Trophoblast cell (in vitro differentiated cells and primary cell): ENCODE results near the gene APBA1.

Source experiments
- DNase-seq, 2 donors: peaks; one replicate each; pipeline ENCODE4 v3.0.0-alpha.2; 2016
- H2AFZ ChIP-seq: 2 replicates; pipeline ENCODE4 v1.6.1; 2013; ENCODE audit warnings: low read length, moderate library complexity, mild to moderate bottlenecking; ENCODE audit not compliant: insufficient read depth, poor library complexity
- H2AK5ac ChIP-seq: 2 replicates; pipeline ENCODE4 v1.6.1; 2013; ENCODE audit warnings: mild to moderate bottlenecking, low read length
- H2BK120ac ChIP-seq: 2 replicates; pipeline ENCODE4 v1.6.1; 2013; ENCODE audit warnings: low read length, mild to moderate bottlenecking, moderate library complexity; ENCODE audit not compliant: insufficient read depth, poor library complexity
- H2BK12ac ChIP-seq: 2 replicates; pipeline ENCODE4 v1.6.1; 2013; ENCODE audit warnings: mild to moderate bottlenecking, low read length, moderate library complexity
- H2BK5ac ChIP-seq: 2 replicates; pipeline ENCODE4 v1.6.1; 2013; ENCODE audit warnings: low read length, low read depth, moderate library complexity, mild to moderate bottlenecking; ENCODE audit not compliant: poor library complexity
- H3K14ac ChIP-seq: 2 replicates; pipeline ENCODE4 v1.6.1; 2013; ENCODE audit warnings: mild to moderate bottlenecking, low read length
- H3K18ac ChIP-seq: 2 replicates; pipeline ENCODE4 v1.6.1; 2013; ENCODE audit warnings: mild to moderate bottlenecking, low read length
- H3K23ac ChIP-seq: 2 replicates; pipeline ENCODE4 v1.6.1; 2013; ENCODE audit warnings: low read length
- H3K27ac ChIP-seq: 2 replicates; pipeline ENCODE4 v1.5.1; 2013; ENCODE audit warnings: low read depth, mild to moderate bottlenecking, inconsistent platforms, low read length, moderate library complexity
- H3K27me3 ChIP-seq: 2 replicates; pipeline ENCODE4 v1.6.1; 2013; ENCODE audit warnings: inconsistent platforms, mild to moderate bottlenecking, low read length, moderate library complexity; ENCODE audit not compliant: insufficient read depth
- H3K36me3 ChIP-seq, 2 experiments: 1 replicate in 1 of 2; 2 replicates in 1 of 2; pipeline ENCODE4 v1.6.1; 2013; ENCODE audit warnings: low read length in 2 of 2, mild to moderate bottlenecking in 2 of 2, moderate library complexity in 1 of 2; ENCODE audit not compliant: insufficient read depth in 2 of 2, control insufficient read depth in 1 of 2
- H3K4ac ChIP-seq: 2 replicates; pipeline ENCODE4 v1.6.1; 2013; ENCODE audit warnings: low read depth, mild to moderate bottlenecking, low read length, moderate library complexity
- H3K4me1 ChIP-seq, 2 experiments: 1 replicate in 1 of 2; 2 replicates in 1 of 2; pipeline ENCODE4 v1.6.1; 2013; ENCODE audit warnings: low read length in 2 of 2, mild to moderate bottlenecking in 2 of 2, moderate library complexity in 1 of 2; ENCODE audit not compliant: insufficient read depth in 2 of 2, control insufficient read depth in 1 of 2
- H3K4me2 ChIP-seq: 2 replicates; pipeline ENCODE4 v1.6.1; 2013; ENCODE audit warnings: inconsistent platforms, mild to moderate bottlenecking, low read length, moderate library complexity
- H3K4me3 ChIP-seq: 2 replicates; pipeline ENCODE4 v1.5.1; 2013; ENCODE audit warnings: mild to moderate bottlenecking, low read depth, low read length, inconsistent platforms
- H3K79me1 ChIP-seq: one replicate; pipeline ENCODE4 v1.6.1; 2013; ENCODE audit warnings: low read length
- H3K79me2 ChIP-seq: 2 replicates; pipeline ENCODE4 v1.6.1; 2013; ENCODE audit warnings: low read length, mild to moderate bottlenecking; ENCODE audit not compliant: control insufficient read depth, insufficient read depth, poor library complexity
- H3K9ac ChIP-seq: 2 replicates; pipeline ENCODE4 v1.6.1; 2013; ENCODE audit warnings: mild to moderate bottlenecking, low read length
- H3K9me3 ChIP-seq: 2 replicates; pipeline ENCODE4 v1.6.1; 2013; ENCODE audit warnings: low read depth, mild to moderate bottlenecking, control low read depth, inconsistent platforms, low read length; ENCODE audit not compliant: insufficient read depth
- H4K12ac ChIP-seq: 2 replicates; pipeline ENCODE4 v1.6.1; 2013; ENCODE audit warnings: low read depth, mild to moderate bottlenecking, low read length, moderate library complexity
- H4K8ac ChIP-seq: 2 replicates; pipeline ENCODE4 v1.6.1; 2013; ENCODE audit warnings: low read depth, mild to moderate bottlenecking, low read length, moderate library complexity
- H4K91ac ChIP-seq: one replicate; pipeline ENCODE4 v1.6.1; 2013; ENCODE audit warnings: low read depth, mild to moderate bottlenecking, low read length, moderate library complexity
- WGBS: extraction: QIAGEN DNeasy Blood & Tissue Kit; methylation state at CpG from one replicate; pipeline ENCODE4 v1.1.7; 2013; ENCODE audit warnings: missing lambda C conversion rate; ENCODE audit not compliant: insufficient read length, insufficient coverage; ENCODE audit errors: extremely low coverage; 5-methylcytosine and 5-hydroxymethylcytosine counted together

The APBA1 gene

DNA sequence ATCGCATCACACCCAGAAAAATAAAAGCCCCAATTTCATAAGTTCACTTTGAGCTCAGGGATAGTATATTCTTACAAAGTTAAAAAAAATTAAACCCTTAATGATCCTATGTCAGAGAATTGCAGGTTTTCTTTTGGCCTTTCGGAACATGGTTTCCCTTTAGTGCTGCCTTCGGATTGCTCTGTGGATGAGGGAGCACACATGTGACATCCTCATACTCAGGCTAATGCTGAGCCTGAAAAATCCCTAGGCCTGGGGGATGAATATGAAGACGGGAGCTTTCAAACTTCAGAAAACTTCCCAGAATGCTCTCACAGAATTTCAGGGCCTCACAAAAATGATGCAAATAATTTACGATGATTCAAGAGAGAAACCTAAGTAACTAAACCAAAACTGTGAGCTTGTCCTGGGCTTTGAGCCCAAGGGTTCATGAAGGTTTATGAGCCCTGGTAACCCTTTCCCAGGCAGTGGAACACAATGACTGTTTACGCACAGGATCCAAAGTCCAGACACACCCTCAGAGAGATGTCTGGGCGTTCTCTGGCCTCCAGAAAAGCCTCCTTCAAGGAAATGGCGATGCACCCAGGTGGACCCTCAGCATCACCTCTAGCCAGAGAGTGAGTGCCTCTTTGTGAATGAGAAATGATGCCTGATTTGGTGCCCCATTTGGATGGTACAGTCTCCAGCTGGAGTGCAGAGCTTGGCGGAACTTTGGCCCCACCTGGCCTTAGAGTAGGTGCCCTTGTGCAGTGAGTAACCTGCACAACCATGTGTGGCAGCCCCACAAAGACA lies 201.8 kb downstream of the APBA1 start:
- Histone ChIP-seq H3K14ac (no peak overlapping the region), H3K36me3 (no peaks in the 10 kb centered on the region), H2BK120ac (no peak overlapping the region), H3K9me3 (no peaks in the 10 kb centered on the region), H3K4ac (no peak overlapping the region), H3K9ac (no peak overlapping the region), H3K18ac (no peak overlapping the region), H3K4me3 (no peak overlapping the region), H3K4me1 (no peaks in the 10 kb centered on the region), H4K8ac (no peak overlapping the region), H3K23ac (no peak overlapping the region), H2BK12ac (no peak overlapping the region), H3K27ac (no peak overlapping the region), H2BK5ac (no peak overlapping the region), H3K79me2 (no peaks in the 10 kb centered on the region), H3K27me3 (no peaks in the 10 kb centered on the region), H2AFZ (no peak overlapping the region), H4K12ac (no peak overlapping the region), H4K91ac (no peak overlapping the region), H3K4me2 (no peak overlapping the region), H3K79me1 (no peaks in the 10 kb centered on the region), H2AK5ac (no peak overlapping the region)
- WGBS, result no CpG with 5 or more reads among the region's 9 CpGs
- DNase-seq, result no peak

DNA sequence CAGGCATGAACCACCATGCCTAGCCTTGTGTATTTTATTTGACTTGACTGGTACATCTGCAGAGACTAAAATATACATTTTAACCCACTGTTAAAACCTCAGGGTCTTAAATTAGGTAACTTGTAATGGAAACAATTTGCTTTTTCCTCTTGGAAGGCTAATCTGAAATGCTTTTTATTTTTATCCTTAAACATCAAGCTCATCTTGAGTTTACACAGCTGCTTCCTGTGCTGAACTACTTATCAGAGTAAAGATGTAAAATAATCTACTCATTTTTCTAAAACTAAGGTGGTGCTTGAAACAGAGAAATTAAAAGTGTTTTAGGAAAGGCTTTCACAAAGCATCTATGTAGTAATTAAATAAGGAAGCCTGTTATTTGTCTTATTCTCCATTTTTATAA lies 203.0 kb downstream of the APBA1 start:
- Histone ChIP-seq H3K9me3 (no peaks in the 10 kb centered on the region), H2BK5ac (no peak overlapping the region), H4K91ac (no peak overlapping the region), H2AFZ (no peak overlapping the region), H2AK5ac (no peak overlapping the region), H3K9ac (no peak overlapping the region), H3K4me3 (no peak overlapping the region), H2BK120ac (no peak overlapping the region), H3K4ac (no peak overlapping the region), H3K4me2 (no peak overlapping the region), H3K14ac (no peak overlapping the region), H4K12ac (no peak overlapping the region), H3K27me3 (no peaks in the 10 kb centered on the region), H2BK12ac (no peak overlapping the region), H3K36me3 (no peaks in the 10 kb centered on the region), H3K79me2 (no peaks in the 10 kb centered on the region), H4K8ac (no peak overlapping the region), H3K4me1 (no peaks in the 10 kb centered on the region), H3K27ac (no peak overlapping the region), H3K79me1 (no peaks in the 10 kb centered on the region), H3K18ac (no peak overlapping the region), H3K23ac (no peak overlapping the region)
- DNase-seq, result no peak

DNA sequence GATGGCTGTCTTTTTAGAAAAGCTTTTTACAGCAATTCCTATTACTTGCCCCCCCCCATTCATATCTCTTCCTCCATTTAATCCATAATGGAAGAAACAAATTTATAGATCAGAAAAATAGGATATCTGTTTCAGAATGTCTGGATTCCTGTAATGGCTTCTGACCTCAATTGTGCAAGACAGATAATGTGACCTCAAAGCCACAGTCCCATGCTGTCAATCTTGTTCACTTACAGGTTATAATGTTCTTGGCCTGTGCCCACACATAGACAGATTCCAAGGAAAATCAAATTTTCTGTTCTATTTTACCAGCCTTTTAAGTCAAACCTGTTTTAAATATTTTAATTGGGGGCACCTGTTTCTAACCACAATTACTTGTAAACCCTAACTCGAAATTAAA lies 203.8 kb downstream of the APBA1 start:
- no peak overlapping the region for H3K27ac ChIP-seq
- no CpG with 5 or more reads among the region's 1 CpG for WGBS
- H3K14ac ChIP-seq, result no peak overlapping the region
- no peaks in the 10 kb centered on the region for H3K79me1 ChIP-seq
- H3K27me3 ChIP-seq, result no peaks in the 10 kb centered on the region
- no peak overlapping the region for H2BK12ac ChIP-seq
- no peak overlapping the region for H4K91ac ChIP-seq
- no peak overlapping the region for H4K8ac ChIP-seq
- H3K9ac ChIP-seq, result no peak overlapping the region
- H3K79me2 ChIP-seq, result no peaks in the 10 kb centered on the region
- H3K9me3 ChIP-seq, result no peaks in the 10 kb centered on the region
- no peaks in the 10 kb centered on the region for H3K36me3 ChIP-seq
- H3K4me1 ChIP-seq, result no peaks in the 10 kb centered on the region
- H2AK5ac ChIP-seq, result no peak overlapping the region
- H3K4me3 ChIP-seq, result no peak overlapping the region
- no peak overlapping the region for H3K4ac ChIP-seq
- H2BK120ac ChIP-seq, result no peak overlapping the region
- no peak overlapping the region for H3K23ac ChIP-seq
- no peak overlapping the region for H3K18ac ChIP-seq
- no peak overlapping the region for H2AFZ ChIP-seq
- H4K12ac ChIP-seq, result no peak overlapping the region
- H2BK5ac ChIP-seq, result no peak overlapping the region
- H3K4me2 ChIP-seq, result no peak overlapping the region
- no peak for DNase-seq

DNA sequence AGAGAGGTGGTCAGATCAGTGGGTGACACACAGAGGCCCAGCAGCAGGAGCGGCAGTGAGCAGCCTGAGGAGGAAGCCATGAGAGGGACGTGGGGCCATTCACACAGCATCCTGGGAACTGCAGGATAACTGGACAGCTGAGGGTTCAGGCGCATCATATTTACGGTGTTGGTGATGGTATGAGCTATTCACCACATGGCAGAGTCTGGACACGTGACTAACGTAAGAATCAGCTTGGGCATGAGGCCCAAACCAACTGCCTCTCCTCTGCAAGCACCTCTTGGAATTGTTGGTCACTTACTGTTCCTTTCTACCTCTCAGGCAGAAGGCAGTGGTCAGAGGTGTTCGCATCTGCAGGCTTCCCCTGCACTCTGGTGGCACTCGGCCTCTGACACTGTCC lies 206.0 kb downstream of the APBA1 start:
- Histone ChIP-seq H3K18ac (no peak overlapping the region), H3K79me2 (no peaks in the 10 kb centered on the region), H3K9me3 (no peaks in the 10 kb centered on the region), H3K79me1 (no peaks in the 10 kb centered on the region), H3K4me2 (no peak overlapping the region), H3K27ac (no peak overlapping the region), H3K4ac (no peak overlapping the region), H3K4me1 (no peaks in the 10 kb centered on the region), H2AFZ (no peak overlapping the region), H3K36me3 (no peaks in the 10 kb centered on the region), H3K9ac (no peak overlapping the region), H4K12ac (no peak overlapping the region), H4K91ac (no peak overlapping the region), H2BK12ac (no peak overlapping the region), H3K23ac (no peak overlapping the region), H3K14ac (no peak overlapping the region), H3K27me3 (no peaks in the 10 kb centered on the region), H2AK5ac (no peak overlapping the region), H2BK5ac (no peak overlapping the region), H3K4me3 (no peak overlapping the region), H2BK120ac (no peak overlapping the region), H4K8ac (no peak overlapping the region)
- DNase-seq, result no peak
- no CpG with 5 or more reads among the region's 8 CpGs for WGBS
